Spleen (tissue), 11 donors: ENCODE results near the gene ACR. TPM values are rescaled to one million over a fixed set of nuclear protein-coding genes. Genes with fewer than 3 reads are reported as not detected.
A peak's percentile ranks its signal among the peaks of the same experiment; 100 is the strongest.

Experiments used
- DNase-seq: peaks from one replicate; pipeline ENCODE4 v3.0.0-alpha.2; 2020
- H3K27ac ChIP-seq, 8 donors: fragments of 200-600 bp; sonication (generic) in 7 of 8; 1 replicate in 4 of 8; 2 replicates in 4 of 8; pipeline versions ENCODE4 v1.5.0 to v1.8.0; 2016 to 2021; ENCODE audit warnings: inconsistent platforms in 4 of 8, mild to moderate bottlenecking in 4 of 8, moderate library complexity in 1 of 8
- H3K27me3 ChIP-seq, 7 donors: fragments of 200-600 bp; sonication (generic) in 6 of 7; replicated peaks in 1 of 7; 1 replicate in 4 of 7; 2 replicates in 3 of 7; pipeline versions ENCODE4 v1.5.0 to v1.8.0; 2016 to 2021; ENCODE audit warnings: inconsistent platforms in 3 of 7, mild to moderate bottlenecking in 1 of 7
- H3K36me3 ChIP-seq, 6 donors: fragments of 200-600 bp; sonication (generic) in 5 of 6; 1 replicate in 4 of 6; 2 replicates in 2 of 6; pipeline versions ENCODE4 v1.5.0 to v1.8.0; 2016 to 2021; ENCODE audit warnings: inconsistent platforms in 2 of 6
- H3K4me1 ChIP-seq, 6 donors: fragments of 200-600 bp; sonication (generic) in 5 of 6; 1 replicate in 3 of 6; 2 replicates in 3 of 6; pipeline versions ENCODE4 v1.5.0 to v1.8.0; 2016 to 2021; ENCODE audit warnings: inconsistent platforms in 3 of 6
- H3K4me3 ChIP-seq, 8 donors: fragments of 200-600 bp; sonication (generic) in 7 of 8; 1 replicate in 4 of 8; 2 replicates in 4 of 8; pipeline versions ENCODE4 v1.5.0 to v1.8.0; 2016 to 2021; ENCODE audit warnings: inconsistent platforms in 4 of 8, mild to moderate bottlenecking in 4 of 8, moderate library complexity in 2 of 8
- H3K9me3 ChIP-seq, 8 donors: fragments of 200-600 bp; sonication (generic) in 7 of 8; 1 replicate in 4 of 8; 2 replicates in 4 of 8; pipeline versions ENCODE4 v1.5.0 to v1.8.0; 2016 to 2021; ENCODE audit warnings: inconsistent platforms in 4 of 8
- POLR2A ChIP-seq, 3 donors: fragments of 450-650 bp; IDR thresholded peaks; one replicate each; pipeline ENCODE4 v1.5.1; 2017; ENCODE audit warnings: antibody characterized with exemption in 3 of 3, mild to moderate bottlenecking in 1 of 3
- POLR2AphosphoS5 ChIP-seq, 3 donors: sonication (generic); formaldehyde crosslinking; IDR thresholded peaks; one replicate each; pipeline ENCODE4 v1.5.1; 2017; ENCODE audit warnings: antibody characterized with exemption in 3 of 3
- WGBS, 5 donors: extraction: QIAGEN DNeasy Blood & Tissue Kit in 3 of 5; methylation state at CpG; one replicate each; pipeline versions ENCODE4 v1.1.5 to v1.1.7; 2013 to 2018; 5-methylcytosine and 5-hydroxymethylcytosine counted together
- intact Hi-C: fragments of 100-400 bp; cut with DNase I; formaldehyde crosslinking; loops from one replicate; pipeline ENCODE4 v1.15.0; 2023; ENCODE audit warnings: low total_unique reads
- polyA plus RNA-seq, 3 donors: library from polyadenylated mRNA; stranded (reverse); fragments of 200-250 nt; gene quantifications; one replicate each; pipeline ENCODE4 v1.2.1, GENCODE V29; 2013
- total RNA-seq, 7 donors: library from RNA; depleted of rRNA in 3 of 7; stranded (reverse); fragments of >200 nt in 3 of 7; fragmentation: NEBNext Ultra II Directional in 4 of 7; extraction: Animal tissue kit (Norgen Biotek cat#: 25700) in 4 of 7; gene quantifications; one replicate each; pipeline versions ENCODE4 v1.1.0 to v1.2.1, GENCODE V29; 2016 to 2021
- TF ChIP-seq, protein P1 (sequence below), 11 experiments: fragments of 200-600 bp in 7 of 11; fragments of 450-650 bp in 4 of 11; sonication (generic) in 4 of 11; IDR thresholded peaks in 8 of 11; conservative IDR thresholded peaks in 3 of 11; 1 replicate in 7 of 11; 2 replicates in 4 of 11; pipeline versions ENCODE4 v1.4.0 to v1.8.0; 2016 to 2021; ENCODE audit warnings: antibody characterized with exemption in 11 of 11, inconsistent platforms in 4 of 11, mild to moderate bottlenecking in 1 of 11
- donor health status: healthy with polysubstance abuse.
- donor health status: DM: no; HTN: no; CAD: no; lungs with moderate emphysema.
- donor health status: DM: no; HTN: no; CAD: no.
- donor health status: Bipolar disorder and iron deficiency.
- donor health status: healthy.
- donor health status: DM: no; HTN: no; CAD: no.
- donor health status: DM: yes; HTN: yes; CAD: no.

Gene ACR
- total and polyA plus RNA-seq, 10 donors: 0.21 to 12.5 (median 1.7) TPM

DNA sequence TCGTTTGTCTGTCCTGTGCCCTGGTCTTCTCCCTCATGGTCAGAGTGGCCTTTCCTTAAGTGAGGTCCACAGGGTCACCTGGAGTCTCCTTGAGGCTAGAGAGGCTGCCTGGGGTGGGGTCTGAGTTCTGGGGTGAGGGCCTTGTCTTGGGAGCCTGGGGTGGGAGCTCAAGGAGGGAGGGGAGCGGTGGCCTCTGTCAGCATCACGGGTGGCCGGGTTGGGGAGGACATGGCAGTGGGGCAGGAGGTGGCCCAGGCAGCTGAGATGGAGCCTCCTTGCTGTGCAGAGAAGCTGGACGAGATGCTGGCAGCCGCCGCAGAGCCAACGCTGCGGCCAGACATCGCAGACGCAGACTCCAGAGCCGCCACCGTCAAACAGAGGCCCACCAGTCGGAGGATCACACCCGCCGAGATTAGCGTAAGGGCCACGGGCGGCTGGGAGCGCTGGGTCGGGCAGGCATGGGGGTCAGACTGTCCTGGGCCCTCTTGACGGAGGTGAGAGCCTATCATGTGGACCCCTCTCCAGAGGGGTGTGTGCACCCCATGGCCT, 23.3 kb upstream of the ACR start:
- WGBS, 5 donors: 76 to 91% (median 87%) methylated on average over 10 to 22 of the region's 22 CpGs
- H3K27me3 ChIP-seq: no peaks in the 10 kb centered on the region
- TF ChIP-seq, protein P1, sequence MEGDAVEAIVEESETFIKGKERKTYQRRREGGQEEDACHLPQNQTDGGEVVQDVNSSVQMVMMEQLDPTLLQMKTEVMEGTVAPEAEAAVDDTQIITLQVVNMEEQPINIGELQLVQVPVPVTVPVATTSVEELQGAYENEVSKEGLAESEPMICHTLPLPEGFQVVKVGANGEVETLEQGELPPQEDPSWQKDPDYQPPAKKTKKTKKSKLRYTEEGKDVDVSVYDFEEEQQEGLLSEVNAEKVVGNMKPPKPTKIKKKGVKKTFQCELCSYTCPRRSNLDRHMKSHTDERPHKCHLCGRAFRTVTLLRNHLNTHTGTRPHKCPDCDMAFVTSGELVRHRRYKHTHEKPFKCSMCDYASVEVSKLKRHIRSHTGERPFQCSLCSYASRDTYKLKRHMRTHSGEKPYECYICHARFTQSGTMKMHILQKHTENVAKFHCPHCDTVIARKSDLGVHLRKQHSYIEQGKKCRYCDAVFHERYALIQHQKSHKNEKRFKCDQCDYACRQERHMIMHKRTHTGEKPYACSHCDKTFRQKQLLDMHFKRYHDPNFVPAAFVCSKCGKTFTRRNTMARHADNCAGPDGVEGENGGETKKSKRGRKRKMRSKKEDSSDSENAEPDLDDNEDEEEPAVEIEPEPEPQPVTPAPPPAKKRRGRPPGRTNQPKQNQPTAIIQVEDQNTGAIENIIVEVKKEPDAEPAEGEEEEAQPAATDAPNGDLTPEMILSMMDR (IDR thresholded peaks at IDR 0.05 in 8 of 11, conservative IDR thresholded peaks at IDR 0.05 in 3 of 11): no peak
- peak in 1 of 3 donors; percentile 54 for TF ChIP-seq POLR2AphosphoS5 (IDR thresholded peaks at IDR 0.05)
- no peak for TF ChIP-seq POLR2A (IDR thresholded peaks at IDR 0.05)
- H3K4me1 ChIP-seq: peaks cover 0 to 90% (median 37%) of the 10 kb centered on the region in 6 donors
- peaks cover 0 to 56% (median 0%) of the 10 kb centered on the region in 6 donors for H3K36me3 ChIP-seq
- intact Hi-C loops: no loop called here
- no peak for DNase-seq
- no peak overlapping the region for H3K4me3 ChIP-seq
- peak overlapping the region in 5 of 8 donors; percentile 49 to 74 (median 55) for H3K27ac ChIP-seq
- no peaks in the 10 kb centered on the region for H3K9me3 ChIP-seq

DNA sequence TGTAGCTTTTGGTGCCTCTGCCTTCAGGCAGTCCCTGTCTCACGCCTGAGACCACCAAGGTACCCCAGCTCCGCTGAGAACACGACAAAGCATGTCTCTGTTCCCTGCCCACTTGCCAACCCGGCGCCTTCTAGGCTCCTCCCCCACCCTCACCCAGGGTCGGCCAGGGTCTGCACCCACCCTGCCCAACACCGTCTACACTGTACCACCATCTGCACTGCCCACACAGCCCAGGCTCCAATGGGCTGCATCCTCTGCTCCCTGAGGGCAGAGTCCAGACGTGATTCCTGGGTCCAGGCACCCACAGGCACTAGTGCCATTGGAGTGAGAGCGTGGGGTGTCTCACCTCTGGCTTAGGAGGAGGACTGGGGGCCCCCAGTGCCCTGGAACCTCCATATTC, 22.8 kb upstream of the ACR start:
- Histone ChIP-seq H3K36me3 (peaks cover 0 to 51% (median 0%) of the 10 kb centered on the region in 6 donors), H3K4me3 (no peak overlapping the region), H3K27me3 (peaks cover 0 to 3% (median 0%) of the 10 kb centered on the region in 7 donors), H3K9me3 (no peaks in the 10 kb centered on the region), H3K27ac (peak overlapping the region in 5 of 8 donors; percentile 49 to 74 (median 55)), H3K4me1 (peaks cover 0 to 89% (median 36%) of the 10 kb centered on the region in 6 donors)
- intact Hi-C loops: no loop called here
- DNase-seq: no peak
- TF ChIP-seq POLR2A (IDR thresholded peaks at IDR 0.05) (no peak), POLR2AphosphoS5 (IDR thresholded peaks at IDR 0.05) (peak in 2 of 3 donors; percentile 49 to 65)
- TF ChIP-seq, protein P1 (IDR thresholded peaks at IDR 0.05 in 8 of 11, conservative IDR thresholded peaks at IDR 0.05 in 3 of 11): no peak
- WGBS, 5 donors: 68 to 88% (median 77%) methylated on average over 9 of the region's 9 CpGs

DNA sequence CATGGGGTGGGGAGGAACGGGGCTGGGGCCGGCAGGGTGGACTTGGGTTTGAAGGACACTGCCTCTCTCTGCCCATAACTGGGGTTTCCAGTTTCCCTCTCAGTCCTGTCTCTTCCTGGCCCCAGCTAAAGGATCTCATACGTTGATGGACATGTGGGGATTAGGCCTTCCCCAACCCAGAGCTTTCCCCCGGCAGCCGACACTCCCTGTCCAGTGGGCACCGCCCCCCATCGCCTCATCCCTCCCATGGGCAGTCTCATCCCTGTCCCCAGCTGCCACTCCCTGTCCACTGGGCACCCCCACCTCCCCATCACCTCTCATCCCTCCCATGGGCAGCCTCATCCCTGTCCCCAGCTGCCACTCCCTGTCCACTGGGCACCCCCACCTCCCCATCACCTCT, 22.2 kb upstream of the ACR start:
- no peak for DNase-seq
- no peak overlapping the region for H3K4me3 ChIP-seq
- WGBS, 5 donors: 73 to 86% (median 79%) methylated on average over 7 of the region's 7 CpGs

More for the DNA sequence above, 22.2 kb upstream of the ACR start:
- Histone ChIP-seq H3K27me3 (peaks cover 0 to 3% (median 0%) of the 10 kb centered on the region in 7 donors), H3K27ac (peak overlapping the region in 4 of 8 donors; percentile 49 to 74 (median 56)), H3K4me1 (peaks cover 0 to 85% (median 33%) of the 10 kb centered on the region in 6 donors), H3K36me3 (peaks cover 0 to 47% (median 0%) of the 10 kb centered on the region in 6 donors), H3K9me3 (no peaks in the 10 kb centered on the region)
- intact Hi-C loops: no loop called here
- TF ChIP-seq POLR2A (IDR thresholded peaks at IDR 0.05): no peak
- no peak for TF ChIP-seq POLR2AphosphoS5 (IDR thresholded peaks at IDR 0.05)
- TF ChIP-seq, protein P1 (IDR thresholded peaks at IDR 0.05 in 8 of 11, conservative IDR thresholded peaks at IDR 0.05 in 3 of 11): no peak
